Panc1 (cell line): ENCODE results near the gene E2F8. TPM values are rescaled to one million over a fixed set of nuclear protein-coding genes. Genes with fewer than 3 reads are reported as not detected.

ENCODE experiments used
- ATAC-seq: fragments of 200-7000 bp; cut with Tn5 transposase; 2 replicates; pipeline ENCODE4 v1.9.1; 2020; ENCODE audit warnings: mild to moderate bottlenecking, moderate library complexity
- BruUV-seq: library from RNA; stranded (reverse); fragments of 400-500 nt; replicated peaks from 2 replicates; lab custom pipeline; 2021; lab: Mats Ljungman, UMichigan
- CTCF ChIA-PET: fragments of 300-600 bp; sonication (Branson Sonifier 250); formaldehyde crosslinking; loops from one replicate; lab custom pipeline; 2022; ENCODE audit warnings: antibody characterized with exemption; lab: Charles Lee
- POLR2A ChIA-PET: fragments of 300-600 bp; sonication (Branson Sonifier 250); formaldehyde crosslinking; loops from one replicate; lab custom pipeline; 2022; ENCODE audit warnings: antibody characterized with exemption; lab: Charles Lee
- DNase-seq: peaks from one replicate; pipeline ENCODE4 v3.0.0-alpha.2; 2010; ENCODE audit warnings: low read depth, low spot score
- H3K27ac ChIP-seq: 2 replicates; pipeline ENCODE4 v1.5.1; 2011; ENCODE audit warnings: mild to moderate bottlenecking, low read length, inconsistent platforms
- H3K27me3 ChIP-seq: fragments of 200-500 bp; sonication (Bioruptor generic); 2 replicates; pipeline ENCODE4 v1.6.0; 2014; ENCODE audit warnings: low read length, inconsistent platforms; ENCODE audit not compliant: control insufficient read depth, insufficient read depth
- H3K36me3 ChIP-seq: fragments of 200-500 bp; sonication (Bioruptor generic); 2 replicates; pipeline ENCODE4 v1.5.1; 2014; ENCODE audit warnings: inconsistent platforms, mild to moderate bottlenecking, low read length, moderate library complexity; ENCODE audit not compliant: control insufficient read depth, insufficient read depth
- H3K4me1 ChIP-seq: 2 replicates; pipeline ENCODE4 v1.5.1; 2011; ENCODE audit warnings: inconsistent platforms, mild to moderate bottlenecking, low read length, moderate library complexity; ENCODE audit not compliant: control insufficient read depth, insufficient read depth
- H3K4me3 ChIP-seq, 2 experiments: 2 replicates each; pipeline ENCODE4 v1.5.1; 2011 to 2012; ENCODE audit warnings: low read depth in 2 of 2, low read length in 2 of 2, mild to moderate bottlenecking in 2 of 2, inconsistent platforms in 1 of 2, moderate library complexity in 1 of 2
- H3K9me3 ChIP-seq: fragments of 200-500 bp; sonication (Bioruptor generic); 2 replicates; pipeline ENCODE4 v1.5.1; 2014; ENCODE audit warnings: low read depth, mild to moderate bottlenecking, inconsistent platforms, low read length, moderate library complexity; ENCODE audit not compliant: control insufficient read depth, insufficient read depth
- POLR2AphosphoS5 ChIP-seq: IDR thresholded peaks from 2 replicates; pipeline ENCODE4 v1.6.1; 2012; ENCODE audit warnings: mild to moderate bottlenecking, low read depth, low read length, moderate library complexity
- SIN3A ChIP-seq: IDR thresholded peaks from 2 replicates; pipeline ENCODE4 v1.6.1; 2012; ENCODE audit warnings: low read depth, mild to moderate bottlenecking, low read length, moderate library complexity, borderline replicate concordance; ENCODE audit not compliant: insufficient read depth
- TCF7L2 ChIP-seq: IDR thresholded peaks from 2 replicates; pipeline ENCODE4 v1.6.1; 2011; ENCODE audit warnings: mild to moderate bottlenecking, low read depth, low read length, inconsistent platforms
- in situ Hi-C: cut with HindIII; loops from 2 replicates; pipeline ENCODE4 v1.10.0; 2016; ENCODE audit warnings: low sequenced_read_pairs, low pct_unique_long_range_greater_than_20kb
- intact Hi-C: fragments of 100-400 bp; cut with micrococcal nuclease; formaldehyde crosslinking; loops from one replicate; pipeline ENCODE4 v1.10.0; 2022; ENCODE audit not compliant: unreplicated experiment
- total RNA-seq: library from RNA; stranded (reverse); gene quantifications from one replicate; pipeline ENCODE4 v1.2.1, GENCODE V29; 2021; ENCODE audit not compliant: unreplicated experiment
- TF ChIP-seq, protein P1 (sequence below), 2 experiments: IDR thresholded peaks; 2 replicates each; pipeline ENCODE4 v1.6.1; 2011 to 2012; ENCODE audit warnings: low read depth in 2 of 2, control low read depth in 1 of 2, low read length in 1 of 2, mild to moderate bottlenecking in 1 of 2, moderate library complexity in 1 of 2; ENCODE audit not compliant: insufficient read depth in 1 of 2
- TF ChIP-seq, protein P2 (sequence below): fragments of 450-650 bp; IDR thresholded peaks from 2 replicates; pipeline ENCODE4 v1.5.1; 2017; ENCODE audit warnings: mild to moderate bottlenecking

E2F8 gene
- total RNA-seq, 1 experiment from 2014 or later = 14.2 TPM

GRCh38 chr11:19242179-19242932 is 1.6 kb upstream of the E2F8 start:
- intact Hi-C loops (no loop called here), in situ Hi-C loops (no loop called here)
- no peak for DNase-seq
- no peak for TF ChIP-seq SIN3A
- TF ChIP-seq, protein P1, sequence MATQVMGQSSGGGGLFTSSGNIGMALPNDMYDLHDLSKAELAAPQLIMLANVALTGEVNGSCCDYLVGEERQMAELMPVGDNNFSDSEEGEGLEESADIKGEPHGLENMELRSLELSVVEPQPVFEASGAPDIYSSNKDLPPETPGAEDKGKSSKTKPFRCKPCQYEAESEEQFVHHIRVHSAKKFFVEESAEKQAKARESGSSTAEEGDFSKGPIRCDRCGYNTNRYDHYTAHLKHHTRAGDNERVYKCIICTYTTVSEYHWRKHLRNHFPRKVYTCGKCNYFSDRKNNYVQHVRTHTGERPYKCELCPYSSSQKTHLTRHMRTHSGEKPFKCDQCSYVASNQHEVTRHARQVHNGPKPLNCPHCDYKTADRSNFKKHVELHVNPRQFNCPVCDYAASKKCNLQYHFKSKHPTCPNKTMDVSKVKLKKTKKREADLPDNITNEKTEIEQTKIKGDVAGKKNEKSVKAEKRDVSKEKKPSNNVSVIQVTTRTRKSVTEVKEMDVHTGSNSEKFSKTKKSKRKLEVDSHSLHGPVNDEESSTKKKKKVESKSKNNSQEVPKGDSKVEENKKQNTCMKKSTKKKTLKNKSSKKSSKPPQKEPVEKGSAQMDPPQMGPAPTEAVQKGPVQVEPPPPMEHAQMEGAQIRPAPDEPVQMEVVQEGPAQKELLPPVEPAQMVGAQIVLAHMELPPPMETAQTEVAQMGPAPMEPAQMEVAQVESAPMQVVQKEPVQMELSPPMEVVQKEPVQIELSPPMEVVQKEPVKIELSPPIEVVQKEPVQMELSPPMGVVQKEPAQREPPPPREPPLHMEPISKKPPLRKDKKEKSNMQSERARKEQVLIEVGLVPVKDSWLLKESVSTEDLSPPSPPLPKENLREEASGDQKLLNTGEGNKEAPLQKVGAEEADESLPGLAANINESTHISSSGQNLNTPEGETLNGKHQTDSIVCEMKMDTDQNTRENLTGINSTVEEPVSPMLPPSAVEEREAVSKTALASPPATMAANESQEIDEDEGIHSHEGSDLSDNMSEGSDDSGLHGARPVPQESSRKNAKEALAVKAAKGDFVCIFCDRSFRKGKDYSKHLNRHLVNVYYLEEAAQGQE (IDR thresholded peaks at IDR 0.05; ENCODE audit: insufficient read depth in 1 of 2, low read depth in 2 of 2, low read length in 1 of 2) = no peak
- no peak for TF ChIP-seq POLR2AphosphoS5
- TF ChIP-seq, protein P2, sequence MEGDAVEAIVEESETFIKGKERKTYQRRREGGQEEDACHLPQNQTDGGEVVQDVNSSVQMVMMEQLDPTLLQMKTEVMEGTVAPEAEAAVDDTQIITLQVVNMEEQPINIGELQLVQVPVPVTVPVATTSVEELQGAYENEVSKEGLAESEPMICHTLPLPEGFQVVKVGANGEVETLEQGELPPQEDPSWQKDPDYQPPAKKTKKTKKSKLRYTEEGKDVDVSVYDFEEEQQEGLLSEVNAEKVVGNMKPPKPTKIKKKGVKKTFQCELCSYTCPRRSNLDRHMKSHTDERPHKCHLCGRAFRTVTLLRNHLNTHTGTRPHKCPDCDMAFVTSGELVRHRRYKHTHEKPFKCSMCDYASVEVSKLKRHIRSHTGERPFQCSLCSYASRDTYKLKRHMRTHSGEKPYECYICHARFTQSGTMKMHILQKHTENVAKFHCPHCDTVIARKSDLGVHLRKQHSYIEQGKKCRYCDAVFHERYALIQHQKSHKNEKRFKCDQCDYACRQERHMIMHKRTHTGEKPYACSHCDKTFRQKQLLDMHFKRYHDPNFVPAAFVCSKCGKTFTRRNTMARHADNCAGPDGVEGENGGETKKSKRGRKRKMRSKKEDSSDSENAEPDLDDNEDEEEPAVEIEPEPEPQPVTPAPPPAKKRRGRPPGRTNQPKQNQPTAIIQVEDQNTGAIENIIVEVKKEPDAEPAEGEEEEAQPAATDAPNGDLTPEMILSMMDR = no peak
- no peak for TF ChIP-seq TCF7L2
- ChIA-PET CTCF (interaction anchor here (0.6 kb wide), 1 partner anchor 15 kb away, joined by 6 read pairs; no protein-coding TSS in a partner anchor), POLR2A (no interaction called here)
- Histone ChIP-seq H3K36me3 (peaks cover under 1% of the 10 kb centered on the region; the same call in 1 of the 2 replicates), H3K4me3 (peak overlapping the region; percentile 70 to 97), H3K4me1 (peaks cover 17% of the 10 kb centered on the region), H3K9me3 (no peaks in the 10 kb centered on the region), H3K27ac (peak overlapping the region; percentile 78), H3K27me3 (no peaks in the 10 kb centered on the region)
- no peak for ATAC-seq
- BruUV-seq = no TSS peak

DNA sequence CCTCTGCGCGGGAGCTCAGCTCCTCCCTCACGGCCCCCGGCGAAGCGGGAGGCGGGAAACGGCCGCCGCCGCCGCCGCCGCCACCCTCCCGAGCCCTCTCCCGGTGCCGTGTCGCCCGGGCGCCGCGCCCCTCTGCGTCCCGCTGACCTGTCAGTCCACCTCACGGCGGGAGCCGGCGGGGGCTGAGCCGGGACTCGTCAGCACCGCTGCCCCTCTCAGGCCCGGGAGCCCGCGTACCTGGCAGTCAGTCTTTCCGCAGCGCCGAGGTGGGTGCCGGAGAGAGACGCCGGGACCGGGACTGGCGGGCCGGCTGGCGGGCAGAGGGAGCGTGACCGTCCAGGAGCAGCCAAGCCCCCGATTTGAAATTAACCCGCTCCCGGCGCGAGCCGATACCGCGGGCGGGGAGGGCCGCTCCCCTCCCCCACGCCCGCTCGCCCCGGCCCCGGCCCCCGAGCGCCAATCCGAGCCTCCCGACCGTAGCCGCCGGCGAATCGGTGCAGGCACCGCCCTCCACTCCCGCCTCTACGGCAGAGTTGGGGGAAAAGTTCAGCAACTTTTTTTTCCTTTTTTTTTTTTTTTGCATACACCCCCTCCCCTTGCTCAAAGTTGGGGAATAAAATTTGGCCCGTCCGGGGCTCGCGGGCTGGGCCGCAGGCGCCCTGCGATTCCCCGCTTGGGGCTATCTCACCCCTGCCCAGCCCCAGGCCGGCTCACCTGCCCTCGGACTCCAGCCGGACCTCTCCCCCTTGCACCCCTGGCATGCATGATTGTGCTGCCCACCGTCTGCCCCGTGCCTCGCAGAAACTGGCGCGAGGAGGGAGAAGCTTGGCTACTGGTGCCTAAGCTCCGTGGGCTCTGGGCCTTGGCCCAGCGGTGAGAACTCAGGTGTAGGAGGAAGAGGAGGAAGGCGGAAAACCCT is 774 bp upstream of the E2F8 start:
- peak; percentile 75 for ATAC-seq
- in situ Hi-C loops = no loop called here
- no TSS peak for BruUV-seq
- Histone ChIP-seq H3K27ac (peak overlapping the region; percentile 78), H3K4me1 (peaks cover 17% of the 10 kb centered on the region), H3K27me3 (no peaks in the 10 kb centered on the region), H3K36me3 (peaks cover 8% of the 10 kb centered on the region), H3K9me3 (no peaks in the 10 kb centered on the region), H3K4me3 (peak overlapping the region; percentile 70 to 97)
- ChIA-PET POLR2A (interaction anchor here (0.7 kb wide), 1 partner anchor 476 kb away, joined by 3 read pairs; no protein-coding TSS in a partner anchor), CTCF (no interaction called here)
- no peak for DNase-seq
- TF ChIP-seq POLR2AphosphoS5 = no peak
- TF ChIP-seq TCF7L2 = no peak
- TF ChIP-seq, protein P1 (IDR thresholded peaks at IDR 0.05; ENCODE audit: insufficient read depth in 1 of 2, low read depth in 2 of 2, low read length in 1 of 2) = no peak
- no peak for TF ChIP-seq SIN3A
- TF ChIP-seq, protein P2 = no peak
- intact Hi-C loops = no loop called here
